ENCODE results near the gene KCNMA1. TPM values are rescaled to one million over a fixed set of nuclear protein-coding genes. Genes with fewer than 3 reads are reported as not detected.

KCNMA1 gene
- total and polyA plus RNA-seq, 7 experiments from 2014 or later = 0.42 TPM; not detected in 6

DNA sequence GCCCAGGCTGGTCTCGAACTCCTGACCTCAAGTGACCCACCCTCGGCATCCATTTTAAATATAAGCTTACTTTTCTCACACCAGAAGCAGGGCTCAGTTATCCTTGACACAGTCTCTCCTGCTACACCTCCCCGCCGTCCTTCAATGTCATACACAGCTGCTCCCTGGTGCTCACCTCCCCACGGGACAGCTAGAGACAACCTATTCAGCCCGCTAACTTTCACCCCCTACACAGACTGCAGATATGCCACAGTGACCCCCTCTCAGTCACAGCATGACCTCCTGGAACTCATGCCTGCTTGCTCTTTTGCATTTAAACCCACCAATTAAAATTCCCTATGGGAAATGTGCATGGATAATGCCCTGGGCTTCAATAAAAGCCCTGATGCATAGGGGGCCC is 44.2 kb upstream of the KCNMA1 start:
- no peaks in the 10 kb centered on the region for H3K4me1 ChIP-seq (ENCODE audit: control insufficient read depth in 2 of 2, insufficient read depth in 2 of 2, low read length in 2 of 2)
- H3K36me3 ChIP-seq (ENCODE audit: control insufficient read depth in 2 of 3, insufficient read depth in 3 of 3, low read length in 3 of 3) = no peaks in the 10 kb centered on the region
- H3K36me3 Mint-ChIP-seq = no peaks in the 10 kb centered on the region
- no peak overlapping the region for H3K4me3 ChIP-seq (ENCODE audit: low read length)
- H3K27ac Mint-ChIP-seq = no peak overlapping the region
- no peak overlapping the region for H3K27ac ChIP-seq (ENCODE audit: low read depth, low read length)
- H3K27me3 Mint-ChIP-seq = peaks cover 0 to 33% (median 17%) of the 10 kb centered on the region in 5 donors
- peaks cover 0 to 3% (median 0%) of the 10 kb centered on the region in 11 donors for H3K9me3 Mint-ChIP-seq
- ATAC-seq (no peak), DNase-seq (no peak)
- H3K27me3 ChIP-seq (ENCODE audit: control insufficient read depth in 2 of 2, insufficient read depth in 2 of 2, low read length in 2 of 2) = no peaks in the 10 kb centered on the region
- no peaks in the 10 kb centered on the region for H3K9me3 ChIP-seq (ENCODE audit: control insufficient read depth in 2 of 3, low read length in 3 of 3)
- no peak overlapping the region for H3K4me3 Mint-ChIP-seq
- CTCF ChIA-PET = no interaction called here
- POLR2A ChIA-PET = no interaction called here
- intact Hi-C loops (cut with micrococcal nuclease) = no loop called here
- no peaks in the 10 kb centered on the region for H3K4me1 Mint-ChIP-seq

DNA sequence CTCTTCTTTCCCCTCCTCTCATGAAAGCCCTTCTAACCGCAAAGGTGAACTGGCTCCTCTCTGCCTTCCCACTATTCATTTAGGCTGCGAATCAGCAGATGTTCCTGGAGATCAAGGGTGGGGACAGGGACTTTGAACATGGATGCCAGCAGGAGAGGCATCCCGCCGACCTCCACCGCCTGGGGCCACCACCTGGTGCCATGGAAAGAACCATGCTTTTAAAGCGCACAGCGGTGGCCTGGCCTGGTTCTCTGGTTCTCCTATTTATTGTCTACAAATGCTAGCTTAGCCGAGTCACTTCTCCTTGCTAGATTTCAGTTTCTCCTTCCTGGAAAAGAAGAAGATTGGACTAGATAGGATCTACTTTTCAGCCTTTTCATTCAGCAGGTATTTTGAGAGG is 43.2 kb upstream of the KCNMA1 start:
- H3K4me3 Mint-ChIP-seq = no peak overlapping the region
- H3K36me3 Mint-ChIP-seq = no peaks in the 10 kb centered on the region
- H3K27me3 ChIP-seq (ENCODE audit: control insufficient read depth in 2 of 2, insufficient read depth in 2 of 2, low read length in 2 of 2) = no peaks in the 10 kb centered on the region
- ChIA-PET CTCF (no interaction called here), POLR2A (no interaction called here)
- H3K27me3 Mint-ChIP-seq = peaks cover 0 to 32% (median 20%) of the 10 kb centered on the region in 5 donors
- no peak overlapping the region for H3K27ac ChIP-seq (ENCODE audit: low read depth, low read length)
- no peaks in the 10 kb centered on the region for H3K36me3 ChIP-seq (ENCODE audit: control insufficient read depth in 2 of 3, insufficient read depth in 3 of 3, low read length in 3 of 3)
- intact Hi-C loops (cut with micrococcal nuclease) = no loop called here
- ATAC-seq (no peak), DNase-seq (no peak)
- H3K4me1 ChIP-seq (ENCODE audit: control insufficient read depth in 2 of 2, insufficient read depth in 2 of 2, low read length in 2 of 2) = no peaks in the 10 kb centered on the region
- no peak overlapping the region for H3K4me3 ChIP-seq (ENCODE audit: low read length)
- no peaks in the 10 kb centered on the region for H3K4me1 Mint-ChIP-seq
- no peak overlapping the region for H3K27ac Mint-ChIP-seq
- H3K9me3 ChIP-seq (ENCODE audit: control insufficient read depth in 2 of 3, low read length in 3 of 3) = no peaks in the 10 kb centered on the region
- peaks cover 0 to 3% (median 0%) of the 10 kb centered on the region in 11 donors for H3K9me3 Mint-ChIP-seq

DNA sequence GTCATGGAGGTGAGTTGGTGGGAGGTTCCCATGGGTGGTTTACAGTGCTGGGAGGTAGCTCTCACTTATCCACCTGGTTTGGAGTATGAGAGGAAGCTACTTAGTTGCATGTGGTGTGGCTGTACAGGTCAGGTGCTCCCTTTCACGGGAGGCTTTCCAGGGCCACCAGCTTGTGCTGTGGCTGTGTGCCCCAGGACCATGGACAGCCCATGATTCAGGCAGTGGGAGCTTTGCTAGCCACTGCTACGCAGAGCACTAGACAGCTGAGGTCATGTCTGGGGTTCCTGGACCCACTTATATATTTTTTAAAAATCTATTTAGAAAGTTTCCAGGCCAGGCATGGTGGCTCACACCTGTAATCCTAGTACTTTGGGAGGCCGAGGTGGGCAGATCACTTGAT is 42.5 kb upstream of the KCNMA1 start:
- Histone ChIP-seq H3K27ac (ENCODE audit: low read depth, low read length) (no peak overlapping the region), H3K27me3 (ENCODE audit: control insufficient read depth in 2 of 2, insufficient read depth in 2 of 2, low read length in 2 of 2) (no peaks in the 10 kb centered on the region), H3K4me3 (ENCODE audit: low read length) (no peak overlapping the region), H3K36me3 (ENCODE audit: control insufficient read depth in 2 of 3, insufficient read depth in 3 of 3, low read length in 3 of 3) (no peaks in the 10 kb centered on the region), H3K4me1 (ENCODE audit: control insufficient read depth in 2 of 2, insufficient read depth in 2 of 2, low read length in 2 of 2) (no peaks in the 10 kb centered on the region), H3K9me3 (ENCODE audit: control insufficient read depth in 2 of 3, low read length in 3 of 3) (no peaks in the 10 kb centered on the region)
- H3K4me1 Mint-ChIP-seq = no peaks in the 10 kb centered on the region
- peaks cover 0 to 3% (median 0%) of the 10 kb centered on the region in 11 donors for H3K9me3 Mint-ChIP-seq
- H3K4me3 Mint-ChIP-seq = no peak overlapping the region
- H3K27ac Mint-ChIP-seq = no peak overlapping the region
- DNase-seq = no peak
- no peaks in the 10 kb centered on the region for H3K36me3 Mint-ChIP-seq
- ChIA-PET POLR2A (no interaction called here), CTCF (no interaction called here)
- ATAC-seq = no peak
- intact Hi-C loops (cut with micrococcal nuclease) = no loop called here
- H3K27me3 Mint-ChIP-seq = peaks cover 0 to 32% (median 24%) of the 10 kb centered on the region in 5 donors

DNA sequence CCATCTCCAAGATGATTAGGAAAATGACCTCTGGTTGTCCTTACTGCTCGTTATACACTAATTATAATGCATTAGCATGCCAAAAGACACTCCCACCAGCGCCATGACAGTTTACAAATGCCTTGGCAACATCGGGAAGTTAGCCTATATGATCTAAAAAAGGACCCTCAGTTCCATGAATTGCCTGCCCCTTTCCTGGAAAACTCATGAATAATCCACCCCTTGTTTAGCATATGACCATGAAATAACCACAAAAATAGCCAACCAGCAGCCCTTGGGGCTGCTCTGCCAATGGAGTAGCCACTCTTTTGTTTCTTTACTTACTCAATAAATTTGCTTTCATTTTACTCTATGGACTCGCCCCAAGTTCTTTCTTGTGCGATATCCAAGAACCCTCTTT is 41.6 kb upstream of the KCNMA1 start:
- H3K4me3 Mint-ChIP-seq = no peak overlapping the region
- Histone ChIP-seq H3K27ac (ENCODE audit: low read depth, low read length) (no peak overlapping the region), H3K9me3 (ENCODE audit: control insufficient read depth in 2 of 3, low read length in 3 of 3) (no peaks in the 10 kb centered on the region), H3K36me3 (ENCODE audit: control insufficient read depth in 2 of 3, insufficient read depth in 3 of 3, low read length in 3 of 3) (no peaks in the 10 kb centered on the region), H3K27me3 (ENCODE audit: control insufficient read depth in 2 of 2, insufficient read depth in 2 of 2, low read length in 2 of 2) (no peaks in the 10 kb centered on the region), H3K4me3 (ENCODE audit: low read length) (no peak overlapping the region), H3K4me1 (ENCODE audit: control insufficient read depth in 2 of 2, insufficient read depth in 2 of 2, low read length in 2 of 2) (no peaks in the 10 kb centered on the region)
- H3K4me1 Mint-ChIP-seq = no peaks in the 10 kb centered on the region
- CTCF ChIA-PET = no interaction called here
- DNase-seq = no peak
- POLR2A ChIA-PET = no interaction called here
- no peaks in the 10 kb centered on the region for H3K36me3 Mint-ChIP-seq
- no peak for ATAC-seq
- H3K27me3 Mint-ChIP-seq = peaks cover 0 to 28% (median 24%) of the 10 kb centered on the region in 5 donors
- H3K27ac Mint-ChIP-seq = no peak overlapping the region
- peaks cover 0 to 3% (median 0%) of the 10 kb centered on the region in 11 donors for H3K9me3 Mint-ChIP-seq
- intact Hi-C loops (cut with micrococcal nuclease) = no loop called here

DNA sequence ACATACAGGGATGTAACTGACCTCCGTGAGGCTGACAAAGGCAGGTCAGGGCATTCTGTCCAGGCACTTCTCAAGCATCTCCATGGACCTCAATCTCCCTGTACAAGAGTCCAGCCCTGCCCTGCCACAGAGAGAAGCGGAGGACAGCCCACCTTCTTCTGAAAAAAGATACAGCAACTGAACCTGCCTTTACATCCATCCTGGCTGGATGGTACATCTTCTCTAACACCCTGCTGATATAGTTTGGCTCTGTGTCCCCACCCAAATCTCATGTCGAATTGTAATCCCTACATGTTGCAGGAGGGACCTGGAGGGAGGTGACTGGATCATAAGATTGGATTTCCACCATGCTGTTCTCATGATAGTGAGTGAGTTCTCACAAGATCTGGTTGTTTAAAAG is 40.5 kb upstream of the KCNMA1 start:
- intact Hi-C loops (cut with micrococcal nuclease) = no loop called here
- H3K4me3 Mint-ChIP-seq = no peak overlapping the region
- ChIA-PET CTCF (no interaction called here), POLR2A (no interaction called here)
- H3K27me3 Mint-ChIP-seq = peaks cover 8 to 35% (median 24%) of the 10 kb centered on the region in 5 donors
- peaks cover 0 to 7% (median 0%) of the 10 kb centered on the region in 11 donors for H3K9me3 Mint-ChIP-seq
- H3K27me3 ChIP-seq (ENCODE audit: control insufficient read depth in 2 of 2, insufficient read depth in 2 of 2, low read length in 2 of 2) = no peaks in the 10 kb centered on the region
- no peak overlapping the region for H3K27ac ChIP-seq (ENCODE audit: low read depth, low read length)
- no peaks in the 10 kb centered on the region for H3K4me1 ChIP-seq (ENCODE audit: control insufficient read depth in 2 of 2, insufficient read depth in 2 of 2, low read length in 2 of 2)
- H3K4me3 ChIP-seq (ENCODE audit: low read length) = no peak overlapping the region
- H3K36me3 Mint-ChIP-seq = peaks cover 0 to 4% (median 0%) of the 10 kb centered on the region in 5 donors
- no peaks in the 10 kb centered on the region for H3K36me3 ChIP-seq (ENCODE audit: control insufficient read depth in 2 of 3, insufficient read depth in 3 of 3, low read length in 3 of 3)
- ATAC-seq = no peak
- H3K27ac Mint-ChIP-seq = no peak overlapping the region
- H3K9me3 ChIP-seq (ENCODE audit: control insufficient read depth in 2 of 3, low read length in 3 of 3) = no peaks in the 10 kb centered on the region
- H3K4me1 Mint-ChIP-seq = peaks cover 0 to 5% (median 0%) of the 10 kb centered on the region in 7 donors
- no peak for DNase-seq

DNA sequence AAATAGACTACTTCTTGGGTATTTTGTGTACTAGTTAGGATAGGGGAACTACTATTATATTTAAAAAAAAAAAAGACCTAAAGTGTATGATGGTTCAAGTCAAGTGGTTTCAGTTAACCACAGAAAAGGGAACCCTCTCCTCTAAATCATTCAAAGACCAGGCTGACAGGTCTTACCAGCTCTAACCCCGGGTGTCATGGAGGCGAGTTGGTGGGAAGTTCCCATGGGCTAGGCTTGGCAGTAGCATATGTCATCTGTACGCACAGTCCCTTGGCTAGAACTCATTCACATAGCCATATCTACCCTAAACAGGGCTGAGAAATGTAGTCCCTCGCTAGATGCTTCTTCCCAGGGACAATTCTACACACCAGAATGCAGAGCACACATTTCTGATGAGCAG is 37.7 kb upstream of the KCNMA1 start:
- Histone ChIP-seq H3K4me3 (ENCODE audit: low read length) (no peak overlapping the region), H3K4me1 (ENCODE audit: control insufficient read depth in 2 of 2, insufficient read depth in 2 of 2, low read length in 2 of 2) (no peaks in the 10 kb centered on the region), H3K27ac (ENCODE audit: low read depth, low read length) (no peak overlapping the region), H3K9me3 (ENCODE audit: control insufficient read depth in 2 of 3, low read length in 3 of 3) (no peaks in the 10 kb centered on the region), H3K36me3 (ENCODE audit: control insufficient read depth in 2 of 3, insufficient read depth in 3 of 3, low read length in 3 of 3) (no peaks in the 10 kb centered on the region), H3K27me3 (ENCODE audit: control insufficient read depth in 2 of 2, insufficient read depth in 2 of 2, low read length in 2 of 2) (no peaks in the 10 kb centered on the region)
- DNase-seq (no peak), ATAC-seq (no peak)
- H3K36me3 Mint-ChIP-seq = peaks cover 0 to 4% (median 0%) of the 10 kb centered on the region in 5 donors
- peaks cover 0 to 5% (median 0%) of the 10 kb centered on the region in 7 donors for H3K4me1 Mint-ChIP-seq
- no peak overlapping the region for H3K4me3 Mint-ChIP-seq
- peaks cover 8 to 43% (median 22%) of the 10 kb centered on the region in 5 donors for H3K27me3 Mint-ChIP-seq
- ChIA-PET POLR2A (no interaction called here), CTCF (no interaction called here)
- H3K9me3 Mint-ChIP-seq = peaks cover 0 to 7% (median 0%) of the 10 kb centered on the region in 11 donors
- H3K27ac Mint-ChIP-seq = peak overlapping the region in 1 of 9 donors; percentile 39
- intact Hi-C loops (cut with micrococcal nuclease) = no loop called here

DNA sequence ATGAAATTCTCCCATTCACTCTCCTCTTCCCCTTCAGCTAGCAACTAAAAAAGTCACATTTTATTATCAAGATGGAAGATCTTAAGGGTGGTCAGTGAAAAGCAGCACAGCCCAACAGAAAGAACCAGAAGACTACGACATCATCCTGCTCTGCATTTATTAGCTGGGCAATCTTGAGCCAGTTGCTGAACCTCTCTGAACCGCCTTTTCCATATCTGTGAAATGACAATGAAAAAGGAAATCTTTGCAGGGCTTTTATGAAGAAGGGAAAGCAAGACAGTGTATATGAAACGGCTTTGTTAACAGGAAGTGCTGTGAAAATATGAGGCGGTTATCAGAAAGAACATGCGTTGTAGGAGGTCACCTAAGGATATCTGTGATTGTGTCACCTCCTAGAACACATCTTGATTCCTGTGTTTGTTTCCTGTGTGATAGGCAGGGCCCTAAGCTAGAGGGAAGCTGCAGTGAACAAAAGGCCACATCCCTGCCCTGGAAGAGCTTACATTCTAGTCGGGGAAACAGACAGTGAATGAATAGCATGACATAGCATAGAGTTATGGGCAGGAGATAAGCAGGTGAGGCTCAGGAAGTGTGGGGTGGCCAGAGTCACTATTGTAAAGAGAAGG is 36.0 kb upstream of the KCNMA1 start:
- Mint-ChIP-seq H3K4me1 (peaks cover 0 to 5% (median 0%) of the 10 kb centered on the region in 7 donors), H3K9me3 (peaks cover 0 to 7% (median 0%) of the 10 kb centered on the region in 11 donors), H3K4me3 (no peak overlapping the region), H3K36me3 (peaks cover 0 to 4% (median 0%) of the 10 kb centered on the region in 5 donors), H3K27ac (no peak overlapping the region), H3K27me3 (peaks cover 8 to 56% (median 30%) of the 10 kb centered on the region in 5 donors)
- H3K4me1 ChIP-seq (ENCODE audit: control insufficient read depth in 2 of 2, insufficient read depth in 2 of 2, low read length in 2 of 2) = no peaks in the 10 kb centered on the region
- ChIA-PET POLR2A (no interaction called here), CTCF (no interaction called here)
- no peaks in the 10 kb centered on the region for H3K27me3 ChIP-seq (ENCODE audit: control insufficient read depth in 2 of 2, insufficient read depth in 2 of 2, low read length in 2 of 2)
- ATAC-seq (no peak), DNase-seq (no peak)
- no peaks in the 10 kb centered on the region for H3K9me3 ChIP-seq (ENCODE audit: control insufficient read depth in 2 of 3, low read length in 3 of 3)
- H3K4me3 ChIP-seq (ENCODE audit: low read length) = no peak overlapping the region
- no peak overlapping the region for H3K27ac ChIP-seq (ENCODE audit: low read depth, low read length)
- H3K36me3 ChIP-seq (ENCODE audit: control insufficient read depth in 2 of 3, insufficient read depth in 3 of 3, low read length in 3 of 3) = no peaks in the 10 kb centered on the region
- intact Hi-C loops (cut with micrococcal nuclease) = no loop called here

All from naive thymus-derived CD4-positive, alpha-beta T cell (primary cell).